HG03095 (cell line): ENCODE results near the gene VEZF1.

Experiments
- ATAC-seq: cut with Tn5 transposase; IDR thresholded peaks from one replicate; pipeline ENCODE4 v1.9.1; 2021; ENCODE audit warnings: moderate library complexity; ENCODE audit not compliant: unreplicated experiment

Gene VEZF1, protein sequence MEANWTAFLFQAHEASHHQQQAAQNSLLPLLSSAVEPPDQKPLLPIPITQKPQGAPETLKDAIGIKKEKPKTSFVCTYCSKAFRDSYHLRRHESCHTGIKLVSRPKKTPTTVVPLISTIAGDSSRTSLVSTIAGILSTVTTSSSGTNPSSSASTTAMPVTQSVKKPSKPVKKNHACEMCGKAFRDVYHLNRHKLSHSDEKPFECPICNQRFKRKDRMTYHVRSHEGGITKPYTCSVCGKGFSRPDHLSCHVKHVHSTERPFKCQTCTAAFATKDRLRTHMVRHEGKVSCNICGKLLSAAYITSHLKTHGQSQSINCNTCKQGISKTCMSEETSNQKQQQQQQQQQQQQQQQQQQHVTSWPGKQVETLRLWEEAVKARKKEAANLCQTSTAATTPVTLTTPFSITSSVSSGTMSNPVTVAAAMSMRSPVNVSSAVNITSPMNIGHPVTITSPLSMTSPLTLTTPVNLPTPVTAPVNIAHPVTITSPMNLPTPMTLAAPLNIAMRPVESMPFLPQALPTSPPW

DNA sequence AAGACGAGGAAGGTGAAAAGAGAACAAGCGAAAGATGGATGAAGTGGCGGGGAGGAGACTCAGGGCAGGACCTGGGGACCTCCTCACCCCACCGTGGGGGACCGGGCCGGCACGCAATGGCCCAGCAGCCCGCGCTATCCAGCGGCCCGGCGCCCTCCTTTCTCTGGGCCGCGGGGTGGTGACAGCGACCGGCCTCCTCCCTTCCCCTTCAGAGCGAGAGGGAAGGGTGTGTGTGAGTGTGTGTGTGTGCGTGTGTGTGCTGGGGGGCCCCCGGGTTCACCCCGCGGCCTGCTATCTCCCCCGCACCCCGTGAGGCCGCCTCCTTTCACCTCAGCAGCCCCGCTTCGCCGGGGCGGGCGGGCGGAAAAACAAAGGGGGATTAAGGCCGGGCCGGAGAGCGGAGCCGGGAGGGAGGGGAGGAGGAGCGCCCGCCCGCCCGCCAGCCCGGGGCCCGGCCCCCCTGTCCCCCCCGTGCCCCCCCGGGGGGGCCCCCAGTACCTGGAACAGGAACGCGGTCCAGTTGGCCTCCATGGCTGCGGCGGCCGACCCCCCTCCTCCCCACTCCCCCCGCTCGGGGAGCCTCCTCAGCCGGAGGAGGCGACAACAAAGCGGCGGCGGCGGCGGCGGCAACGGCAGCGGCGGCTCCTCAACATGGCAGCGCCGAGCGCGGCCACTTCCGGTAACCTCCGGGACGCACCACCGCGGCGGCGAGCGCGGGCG is at the start of gene VEZF1:
TSS of gene VEZF1 (minus strand) at position 674 of the 720 bp plus-strand sequence. CDS start at position 531, 143 bp downstream.
- peak; percentile 51 for ATAC-seq

DNA sequence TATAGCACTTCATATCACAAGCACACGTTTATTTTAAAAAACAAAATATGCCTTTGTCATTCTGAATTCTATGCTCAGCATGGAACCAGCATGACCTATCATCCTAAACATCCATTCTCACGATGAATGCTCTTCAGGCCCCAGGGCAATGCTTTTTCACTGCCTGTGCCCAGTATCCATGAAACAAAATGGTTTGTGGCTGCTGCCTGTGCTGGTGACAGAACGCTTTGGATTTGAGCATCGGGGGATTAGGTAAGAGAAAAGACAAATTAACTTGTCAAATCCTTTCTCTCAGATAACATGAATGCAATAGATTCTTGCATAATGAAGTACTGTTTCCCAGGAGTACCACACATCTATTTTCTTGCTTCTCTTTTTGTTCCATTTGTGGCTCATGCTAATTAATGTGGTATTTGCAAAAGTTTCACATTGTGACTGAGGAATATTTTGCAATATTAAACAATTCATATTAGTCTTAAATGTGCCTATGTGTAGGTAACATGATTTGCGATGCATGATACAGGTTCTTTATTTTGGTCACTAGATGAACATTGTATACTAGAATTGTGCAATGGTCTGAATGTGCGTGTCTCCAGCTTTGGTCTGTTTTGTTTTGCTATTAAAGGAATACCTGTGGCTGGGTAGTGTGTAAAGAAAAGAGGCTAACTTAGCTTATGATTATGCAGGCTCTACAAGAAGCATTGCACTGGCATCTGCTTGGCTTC is 44.8 kb upstream of the VEZF1 start:
- no peak for ATAC-seq

DNA sequence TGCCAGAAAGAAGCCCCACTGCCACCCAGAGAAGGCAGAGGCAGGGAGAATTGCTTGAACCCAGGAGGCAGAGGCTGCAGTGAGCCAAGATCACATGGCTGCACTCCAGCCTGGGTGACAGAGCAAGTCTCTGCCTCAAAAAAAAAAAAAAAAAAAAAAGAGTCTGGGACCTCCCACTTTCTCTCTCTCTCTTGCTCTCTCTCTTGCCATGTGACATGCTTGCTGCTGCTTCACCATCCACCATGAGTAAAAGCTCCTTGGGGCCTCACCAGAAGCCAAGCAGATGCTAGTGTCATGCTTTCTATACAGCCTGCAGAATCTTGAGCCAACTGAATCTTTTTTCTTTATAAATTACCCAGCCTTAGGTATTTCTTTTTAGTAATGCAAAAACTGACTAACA is 40.5 kb upstream of the VEZF1 start:
- ATAC-seq: no peak

- no peak for ATAC-seq
Observed at GRCh38 chr17:58020401-58020800, 32.3 kb upstream of the VEZF1 start.

DNA sequence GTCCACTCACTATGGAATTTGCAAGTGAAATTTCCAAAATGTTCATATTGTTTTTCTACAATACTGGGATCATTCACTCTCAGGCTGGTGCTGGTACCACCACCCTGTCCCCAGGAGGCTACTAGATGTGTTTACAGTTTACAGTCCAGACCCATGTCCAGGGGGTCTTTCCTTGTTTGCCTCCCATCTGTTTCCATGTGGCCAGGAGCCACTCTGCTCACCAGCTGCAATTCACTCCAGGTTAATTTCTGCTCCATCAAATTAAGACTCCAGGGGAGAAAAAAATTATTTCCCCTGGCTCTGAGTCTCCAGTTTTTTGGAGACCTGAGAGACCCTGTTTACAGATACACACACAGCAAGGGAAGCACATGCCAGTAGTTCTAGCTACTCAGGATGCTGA is 31.5 kb upstream of the VEZF1 start:
- no peak for ATAC-seq

DNA sequence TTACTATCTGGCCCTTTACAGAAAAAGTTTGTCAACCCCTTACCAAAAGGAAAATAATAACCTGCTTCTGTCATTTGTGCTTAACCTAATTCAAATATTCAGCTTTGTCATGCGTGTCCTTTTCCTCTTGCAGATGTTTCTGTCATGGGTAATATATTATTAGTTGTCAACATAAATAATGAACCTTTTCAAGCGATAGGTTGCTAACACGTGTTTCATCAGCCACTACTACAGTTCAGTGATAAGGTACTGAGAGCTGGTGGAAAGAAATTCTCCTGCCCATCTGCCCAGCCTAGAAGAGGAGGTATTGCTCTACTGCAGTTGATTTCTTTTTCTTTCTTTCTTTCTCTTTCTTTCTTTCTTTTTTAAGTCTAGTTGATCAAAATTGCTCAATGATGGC is 31.0 kb upstream of the VEZF1 start:
- no peak for ATAC-seq

DNA sequence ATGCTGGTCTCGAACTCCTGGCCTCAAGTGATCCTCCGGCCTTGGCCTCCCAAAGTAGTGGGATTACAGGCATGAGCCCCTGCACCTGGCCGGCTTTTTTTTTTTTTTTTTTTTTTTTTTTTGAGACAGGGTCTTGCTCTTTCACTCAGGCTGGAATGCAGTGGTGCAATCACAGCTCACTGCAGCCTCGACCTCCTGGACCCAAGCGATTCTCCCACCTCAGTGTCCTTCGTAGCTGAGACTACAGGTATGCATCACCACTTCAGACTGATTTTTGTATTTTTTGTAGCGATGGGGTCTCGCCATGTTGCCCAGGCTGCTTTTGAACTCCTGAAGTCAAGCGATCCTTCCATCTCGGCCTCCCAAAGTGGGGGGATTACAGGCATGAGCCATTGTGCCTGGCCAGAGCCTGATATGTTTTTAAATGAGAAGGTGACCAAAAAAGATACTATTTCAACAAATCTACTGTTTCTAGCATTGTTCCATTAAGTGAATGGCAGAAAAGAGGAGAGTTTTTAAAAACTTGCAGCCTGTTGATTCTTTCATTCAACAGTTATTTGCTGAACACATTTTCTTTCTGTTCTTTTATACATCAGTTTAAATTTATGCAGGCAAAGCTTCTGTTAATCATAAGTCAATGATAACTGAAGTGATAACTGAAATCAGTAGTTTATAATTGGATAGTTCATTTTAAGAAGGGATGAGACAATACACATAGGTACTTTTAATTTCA is 22.2 kb upstream of the VEZF1 start:
- no peak for ATAC-seq

DNA sequence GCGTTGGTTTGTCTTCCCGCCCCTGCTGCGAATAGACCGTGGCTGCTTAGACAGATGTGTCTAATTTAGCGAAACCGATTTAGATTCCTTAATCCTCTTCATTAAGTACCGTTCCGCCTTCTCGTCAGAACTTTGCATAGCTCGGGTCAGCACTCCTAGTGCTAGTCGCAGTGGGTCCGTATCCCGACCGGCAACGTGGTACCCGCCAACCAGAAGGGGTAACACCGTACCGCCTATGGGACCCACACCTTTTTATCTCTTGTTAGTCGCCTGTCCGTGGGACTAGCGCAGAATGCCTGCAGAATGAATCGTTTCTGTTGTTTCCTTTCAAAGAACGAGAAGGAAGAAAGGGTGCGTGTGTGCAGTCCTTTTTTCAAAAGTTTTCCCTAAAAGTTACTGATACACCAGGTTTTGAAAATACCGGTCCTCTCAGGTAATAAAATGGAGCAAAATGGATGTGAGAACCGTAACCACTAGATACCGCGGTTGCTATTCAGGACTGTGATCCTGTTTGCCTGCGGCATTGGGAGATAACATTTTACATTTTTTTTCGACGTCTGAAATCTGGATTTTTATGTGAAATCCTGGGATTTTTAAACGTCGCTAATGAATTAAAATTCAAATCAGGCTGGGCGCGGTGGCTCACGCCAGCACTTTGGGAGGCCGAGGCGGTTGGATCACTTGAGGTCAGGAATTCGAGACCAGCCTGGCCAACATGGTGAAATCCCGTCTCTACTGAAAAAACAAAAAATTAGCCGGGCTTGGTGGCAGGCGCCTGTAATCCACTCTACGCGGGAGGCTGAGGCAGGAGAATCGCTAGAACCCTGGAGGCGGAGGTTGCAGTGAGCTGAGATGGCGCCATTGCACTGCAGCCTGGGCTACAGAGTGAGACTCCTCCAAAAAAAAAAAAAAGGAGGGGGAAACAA is 20.0 kb upstream of the VEZF1 start:
- peak; percentile 33 for ATAC-seq

GRCh38 chr17:58006924-58007780 is 19.1 kb upstream of the VEZF1 start, which contains the start of gene SRSF1:
SRSF1 (minus strand) TSS chr17:58007246; CDS start chr17:58007137, 109 bp downstream.
- peak; percentile 86 for ATAC-seq

DNA sequence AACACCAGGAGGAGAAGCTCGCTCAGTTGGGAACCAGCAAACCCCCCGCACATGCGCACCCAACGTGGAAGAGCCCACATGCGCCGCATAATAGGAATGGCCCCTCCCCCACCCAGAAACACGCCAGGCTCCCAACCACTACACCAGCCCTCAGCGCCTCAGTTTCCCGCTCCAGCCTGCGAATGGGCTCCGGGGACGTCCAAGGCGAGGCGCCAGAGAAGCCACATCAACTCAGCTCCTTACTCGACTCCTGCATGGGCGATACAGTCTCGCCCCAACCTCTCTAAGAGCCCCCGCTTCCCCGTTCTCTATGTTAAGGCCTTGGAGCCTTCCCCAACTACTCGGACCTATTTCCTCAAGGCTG is 18.5 kb upstream of the VEZF1 start:
- no peak for ATAC-seq

GRCh38 chr17:58005728-58006559 is 17.9 kb upstream of the VEZF1 start:
- ATAC-seq: no peak

DNA sequence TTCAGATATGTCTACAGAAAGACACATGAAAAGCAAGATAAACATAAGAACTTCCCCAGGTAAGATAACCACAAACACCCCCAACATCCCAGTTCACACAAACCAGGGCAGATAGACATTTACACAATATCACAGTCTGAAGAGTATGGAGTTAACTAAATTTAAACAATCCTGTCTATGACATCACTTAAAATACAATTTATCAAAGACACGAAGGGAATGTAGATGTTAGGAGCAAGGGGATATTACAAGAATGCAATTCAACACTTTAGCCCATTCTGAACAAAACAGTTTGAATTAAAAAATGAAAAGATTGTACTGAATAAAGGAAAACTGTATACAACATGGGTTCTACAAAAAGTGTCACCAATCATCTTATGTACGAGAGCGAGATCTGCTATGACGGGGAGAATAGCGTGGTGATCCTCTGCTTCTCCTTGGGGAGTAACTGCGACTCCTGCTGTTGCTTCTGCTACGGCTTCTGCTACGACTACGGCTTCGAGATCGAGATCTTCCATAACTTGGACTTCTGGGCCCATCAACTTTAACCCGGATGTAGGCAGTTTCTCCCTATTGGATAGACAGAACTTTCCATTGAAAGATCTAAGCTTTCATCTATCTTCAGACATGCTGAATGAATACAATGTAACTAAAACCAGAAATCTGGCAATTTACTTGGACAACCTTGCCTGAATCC is 17.1 kb upstream of the VEZF1 start:
- ATAC-seq: no peak

DNA sequence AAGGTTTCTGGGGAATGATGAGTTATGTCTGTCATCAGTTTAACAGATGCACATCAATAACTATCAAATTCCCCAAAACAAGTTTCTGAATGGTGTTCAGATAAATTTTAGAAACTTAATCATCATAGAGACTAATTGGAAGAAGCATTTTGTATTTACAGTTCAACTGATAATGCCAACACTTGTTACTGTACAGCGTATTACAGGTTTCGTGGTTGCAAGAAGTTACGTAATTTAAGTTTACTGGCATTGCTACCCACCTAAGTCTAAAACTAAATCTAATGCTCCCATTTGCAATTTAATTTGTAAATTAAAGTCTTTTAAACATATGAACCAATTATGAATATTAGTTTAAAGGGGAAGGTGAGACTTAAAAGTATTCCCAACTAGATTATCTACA is 16.0 kb upstream of the VEZF1 start:
- no peak for ATAC-seq

- no peak for ATAC-seq
Observed at GRCh38 chr17:58002973-58003372, 14.9 kb upstream of the VEZF1 start.

- no peak for ATAC-seq
Observed at GRCh38 chr17:58002154-58002948, 14.3 kb upstream of the VEZF1 start.

- no peak for ATAC-seq
Observed at GRCh38 chr17:58001461-58002124, 13.5 kb upstream of the VEZF1 start.
